SK-N-SH (cell line): ENCODE results near the gene PRDM5. TPM values are rescaled to one million over a fixed set of nuclear protein-coding genes. Genes with fewer than 3 reads are reported as not detected.
A peak's percentile ranks its signal among the peaks of the same experiment; 100 is the strongest.

ENCODE experiments used
- CTCF ChIA-PET: fragments of 300-600, 350-600 bp; formaldehyde crosslinking; extraction: SDS; loops from one replicate; lab custom pipeline; 2021; lab: Yijun Ruan, JAX
- POLR2A ChIA-PET: fragments of 350-600 bp; sonication (Branson Sonifier 250); formaldehyde crosslinking; extraction: SDS; loops from one replicate; lab custom pipeline; 2020; ENCODE audit warnings: antibody characterized with exemption, inconsistent platforms; lab: Yijun Ruan, JAX
- DNase-seq: peaks from one replicate; pipeline ENCODE4 v3.0.0; 2012
- H2AFZ ChIP-seq: fragments of 200-600 bp; sonication (generic); 2 replicates; pipeline ENCODE4 v1.8.1; 2016; ENCODE audit warnings: antibody characterized with exemption, mild to moderate bottlenecking, low read depth
- H3F3A ChIP-seq: fragments of 200-600 bp; sonication (generic); replicated peaks from 2 replicates; pipeline ENCODE3; 2016; ENCODE audit warnings: antibody characterized with exemption, mild to moderate bottlenecking; ENCODE audit not compliant: insufficient read depth
- H3K27ac ChIP-seq, 2 experiments: fragments of 200-500 bp in 1 of 2; fragments of 200-600 bp in 1 of 2; sonication (Bioruptor generic) in 1 of 2; sonication (generic), shearing (Covaris generic) in 1 of 2; 2 replicates each; pipeline versions ENCODE4 v1.5.1 to v1.6.1; 2014 to 2016; ENCODE audit warnings: low read depth in 2 of 2, inconsistent platforms in 1 of 2, low read length in 1 of 2, mild to moderate bottlenecking in 1 of 2, mixed read lengths in 1 of 2
- H3K27me3 ChIP-seq: fragments of 200-600 bp; sonication (generic), shearing (Covaris generic); 2 replicates; pipeline ENCODE4 v1.6.1; 2016; ENCODE audit warnings: mixed run types; ENCODE audit not compliant: insufficient read depth
- H3K36me3 ChIP-seq, 2 experiments: fragments of 200-500 bp in 1 of 2; fragments of 200-600 bp in 1 of 2; sonication (Bioruptor generic) in 1 of 2; sonication (generic) in 1 of 2; replicated peaks in 1 of 2; 2 replicates each; pipeline versions ENCODE3 to v1.5.1; 2014 to 2016; ENCODE audit warnings: low read length in 1 of 2, mild to moderate bottlenecking in 1 of 2; ENCODE audit not compliant: insufficient read depth in 2 of 2, control insufficient read depth in 1 of 2
- H3K4me1 ChIP-seq, 2 experiments: fragments of 200-500 bp in 1 of 2; fragments of 200-600 bp in 1 of 2; sonication (Bioruptor generic) in 1 of 2; sonication (generic), shearing (Covaris generic) in 1 of 2; 2 replicates each; pipeline versions ENCODE4 v1.5.1 to v1.6.1; 2014 to 2016; ENCODE audit warnings: low read depth in 1 of 2, low read length in 1 of 2, mixed run types in 1 of 2; ENCODE audit not compliant: insufficient read depth in 2 of 2, control insufficient read depth in 1 of 2
- H3K4me2 ChIP-seq: fragments of 200-600 bp; sonication (generic), shearing (Covaris generic); 2 replicates; pipeline ENCODE4 v1.6.1; 2017; ENCODE audit warnings: mixed run types
- H3K4me3 ChIP-seq, 2 experiments: fragments of 200-500 bp in 1 of 2; fragments of 200-600 bp in 1 of 2; sonication (Bioruptor generic) in 1 of 2; sonication (generic), shearing (Covaris generic) in 1 of 2; 2 replicates each; pipeline versions ENCODE4 v1.5.1 to v1.8.1; 2014 to 2016; ENCODE audit warnings: low read depth in 2 of 2, inconsistent platforms in 1 of 2, low read length in 1 of 2, mild to moderate bottlenecking in 1 of 2, mixed read lengths in 1 of 2, moderate library complexity in 1 of 2
- H3K79me2 ChIP-seq: fragments of 200-600 bp; sonication (generic); 2 replicates; pipeline ENCODE4 v1.8.1; 2017; ENCODE audit warnings: mild to moderate bottlenecking; ENCODE audit not compliant: insufficient read depth
- H3K9ac ChIP-seq: fragments of 200-600 bp; sonication (generic); 2 replicates; pipeline ENCODE4 v1.6.1; 2017; ENCODE audit warnings: mixed run types
- H3K9me2 ChIP-seq: fragments of 200-600 bp; sonication (generic); 2 replicates; pipeline ENCODE4 v1.6.1; 2017; ENCODE audit warnings: mixed run types
- H3K9me3 ChIP-seq: fragments of 200-600 bp; sonication (generic); 2 replicates; pipeline ENCODE4 v1.6.1; 2017; ENCODE audit warnings: mixed run types, mild to moderate bottlenecking, moderate library complexity
- H4K20me1 ChIP-seq: fragments of 200-600 bp; sonication (generic); 2 replicates; pipeline ENCODE4 v1.6.1; 2017; ENCODE audit warnings: mild to moderate bottlenecking, mixed run types; ENCODE audit not compliant: insufficient read depth
- CHD2 ChIP-seq: fragments of 150-350 bp; IDR thresholded peaks from 2 replicates; pipeline ENCODE4 v1.6.1; 2018; ENCODE audit warnings: low read length; ENCODE audit not compliant: partially characterized antibody
- CTCF ChIP-seq: fragments of 200-600 bp; sonication (generic); IDR thresholded peaks from 2 replicates; pipeline ENCODE4 v1.6.1; 2017; ENCODE audit warnings: antibody characterized with exemption, mild to moderate bottlenecking, moderate library complexity
- ELF1 ChIP-seq: IDR thresholded peaks from 2 replicates; pipeline ENCODE4 v1.4.0; 2012
- EP300 ChIP-seq, 2 experiments: IDR thresholded peaks; 2 replicates each; pipeline versions ENCODE4 v1.4.0 to v1.6.1; 2012; ENCODE audit warnings: borderline replicate concordance in 1 of 2, low read depth in 1 of 2, low read length in 1 of 2
- EZH2phosphoT487 ChIP-seq: fragments of 200-600 bp; sonication (generic); IDR thresholded peaks from 2 replicates; pipeline ENCODE4 v1.6.1; 2017; ENCODE audit warnings: low read depth, mixed run types, mild to moderate bottlenecking, antibody characterized with exemption, moderate library complexity, borderline replicate concordance
- FOSL2 ChIP-seq: IDR thresholded peaks from 2 replicates; pipeline ENCODE4 v1.4.0; 2012; ENCODE audit warnings: low read depth, mild to moderate bottlenecking, moderate library complexity, borderline replicate concordance
- FOXJ3 ChIP-seq: sonication (generic); formaldehyde crosslinking; IDR thresholded peaks from 2 replicates; pipeline ENCODE4 v1.5.1; 2020; ENCODE audit warnings: mild to moderate bottlenecking, missing genetic modification reagents
- FOXM1 ChIP-seq: IDR thresholded peaks from 2 replicates; pipeline ENCODE4 v1.4.0; 2012; ENCODE audit warnings: low read depth, mild to moderate bottlenecking
- IRF3 ChIP-seq: fragments of 150-350 bp; IDR thresholded peaks from 2 replicates; pipeline ENCODE4 v1.6.1; 2016; ENCODE audit warnings: mild to moderate bottlenecking, low read depth, low read length
- JUND ChIP-seq: IDR thresholded peaks from 2 replicates; pipeline ENCODE4 v1.4.0; 2012
- MAX ChIP-seq: IDR thresholded peaks from 2 replicates; pipeline ENCODE4 v1.4.0; 2012; ENCODE audit warnings: low read depth
- MXI1 ChIP-seq: IDR thresholded peaks from 2 replicates; pipeline ENCODE4 v1.6.1; 2012; ENCODE audit warnings: mild to moderate bottlenecking, low read depth, low read length, improper control_type of control experiment
- NFIC ChIP-seq: IDR thresholded peaks from 2 replicates; pipeline ENCODE4 v1.4.0; 2012; ENCODE audit warnings: borderline replicate concordance
- NRF1 ChIP-seq: IDR thresholded peaks from 2 replicates; pipeline ENCODE4 v1.6.1; 2012; ENCODE audit warnings: low read depth, mild to moderate bottlenecking, low read length
- PBX3 ChIP-seq: IDR thresholded peaks from 2 replicates; pipeline ENCODE4; 2012
- POLR2AphosphoS5 ChIP-seq: IDR thresholded peaks from 2 replicates; pipeline ENCODE4 v1.6.1; 2012; ENCODE audit warnings: low read depth, low read length
- RCOR1 ChIP-seq: fragments of 150-350 bp; IDR thresholded peaks from 2 replicates; pipeline ENCODE4 v1.6.1; 2017; ENCODE audit warnings: antibody characterized with exemption, low read length
- REST ChIP-seq: IDR thresholded peaks from 2 replicates; pipeline ENCODE4 v1.6.1; 2012; ENCODE audit warnings: mild to moderate bottlenecking, low read depth, low read length, moderate library complexity
- RFX5 ChIP-seq: IDR thresholded peaks from 2 replicates; pipeline ENCODE4 v1.6.1; 2012; ENCODE audit warnings: mild to moderate bottlenecking, improper control_type of control experiment, low read length
- SIN3A ChIP-seq: IDR thresholded peaks from 2 replicates; pipeline ENCODE4 v1.6.1; 2012; ENCODE audit warnings: low read depth, mild to moderate bottlenecking, low read length, moderate library complexity, borderline replicate concordance
- SMC3 ChIP-seq: IDR thresholded peaks from 2 replicates; pipeline ENCODE4 v1.6.1; 2012; ENCODE audit warnings: low read depth, low read length, improper control_type of control experiment
- TAF1 ChIP-seq: IDR thresholded peaks from 2 replicates; pipeline ENCODE4 v1.6.1; 2012; ENCODE audit warnings: low read depth, mild to moderate bottlenecking, low read length, moderate library complexity, borderline replicate concordance
- USF1 ChIP-seq: IDR thresholded peaks from 2 replicates; pipeline ENCODE4 v1.4.0; 2012; ENCODE audit warnings: low read depth, borderline replicate concordance
- USF2 ChIP-seq: fragments of 150-350 bp; IDR thresholded peaks from 2 replicates; pipeline ENCODE4 v1.6.1; 2017; ENCODE audit warnings: antibody characterized with exemption, low read length, low read depth, borderline replicate concordance
- YY1 ChIP-seq: IDR thresholded peaks from 2 replicates; pipeline ENCODE4 v1.4.0; 2012; ENCODE audit warnings: low read depth, mild to moderate bottlenecking
- WGBS: methylation state at CpG from one replicate; pipeline ENCODE4 v1.1.6; 2017; ENCODE audit warnings: low lambda C conversion rate; 5-methylcytosine and 5-hydroxymethylcytosine counted together
- polyA plus RNA-seq, 3 experiments: library from polyadenylated mRNA; depleted of rRNA; stranded (reverse); fragments of >200 nt; gene quantifications; 2 replicates each; pipeline ENCODE4 v1.2.3, GENCODE V29; 2012

PRDM5 gene
- polyA plus RNA-seq, 1 of the 3 experiments (the other 2 are of a cell fraction): 3.8 TPM

- Histone ChIP-seq H3K4me1 (peaks cover 2 to 28% of the 10 kb centered on the region in 2 experiments; a peak in 3 of 4 replicates), H4K20me1 (no peaks in the 10 kb centered on the region), H3K79me2 (no peaks in the 10 kb centered on the region), H3K9ac (no peak overlapping the region; the same call in 1 of the 2 replicates), H3K27ac (peak overlapping the region; percentile 45 to 77; a peak in 2 of 4 replicates), H3K9me3 (no peaks in the 10 kb centered on the region), H3K9me2 (no peaks in the 10 kb centered on the region), H2AFZ (no peak overlapping the region), H3K4me2 (no peak overlapping the region), H3K36me3 (no peaks in the 10 kb centered on the region), H3F3A (peaks cover 10% of the 10 kb centered on the region), H3K27me3 (no peaks in the 10 kb centered on the region), H3K4me3 (no peak overlapping the region)
- DNase-seq: no peak
- WGBS: 7% methylated on average over 2 of the region's 2 CpGs
- POLR2A ChIA-PET: no interaction called here
- CTCF ChIA-PET: no interaction called here
- TF ChIP-seq PBX3 (peak; percentile 53), POLR2AphosphoS5 (peak; percentile 18; the same call in 1 of the 2 replicates), SMC3 (no peak), NFIC (peak; percentile 92), REST (no peak), RCOR1 (no peak), EP300 (IDR thresholded peaks at IDR 0.05; ENCODE audit: borderline replicate concordance in 1 of 2, low read depth in 1 of 2, low read length in 1 of 2) (0 out of 4 replicates have a peak, but pooled peaks of 1 of the 2 experiments have one; percentile 59), FOXJ3 (CRISPR knock-in tag) (no peak), MXI1 (no peak), TAF1 (no peak), ELF1 (no peak), FOSL2 (peak; percentile 76; the same call in 1 of the 2 replicates), IRF3 (no peak), JUND (peak; percentile 73), MAX (0 out of 2 replicates have a peak, but pooled peaks have one; percentile 28), USF1 (no peak), USF2 (no peak), YY1 (no peak), CHD2 (no peak), EZH2phosphoT487 (no peak), FOXM1 (no peak), SIN3A (no peak), NRF1 (no peak), CTCF (0 out of 2 replicates have a peak, but pooled peaks have one; percentile 13), RFX5 (no peak)
These were observed 229.6 kb downstream of the PRDM5 start for GRCh38 chr4:120692964-120693363.
